ENCODE results near the gene ASB17.
"Not testable (repeated sequence)": the region's sequence is repeated elsewhere in the genome, so short reads cannot be mapped to it uniquely, and the experiment has no call there.

The ASB17 gene

DNA sequence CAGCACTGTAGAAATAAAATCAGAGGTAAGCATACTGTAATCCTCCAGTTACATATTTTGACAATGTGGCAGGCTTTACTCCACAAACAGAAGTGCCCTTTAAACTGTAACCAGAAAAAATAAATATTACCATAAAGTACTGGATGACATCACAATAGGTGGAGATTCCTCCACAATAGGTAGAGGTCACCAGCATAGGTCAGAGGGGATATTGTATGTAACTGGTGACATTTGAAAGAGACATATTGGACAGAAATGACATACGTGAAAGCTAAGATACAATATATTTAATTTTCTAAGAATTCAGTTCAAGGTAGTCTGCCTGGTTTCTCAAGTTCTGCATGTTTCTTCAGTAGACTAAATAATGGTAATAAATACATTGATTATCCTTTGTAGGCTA lies at the start of gene ASB17:
Gene ASB17 (minus strand): TSS at position 101 of the 400 bp plus-strand sequence. CDS start 113 bp downstream, outside the sequence.
- DNase-seq = no peak

DNA sequence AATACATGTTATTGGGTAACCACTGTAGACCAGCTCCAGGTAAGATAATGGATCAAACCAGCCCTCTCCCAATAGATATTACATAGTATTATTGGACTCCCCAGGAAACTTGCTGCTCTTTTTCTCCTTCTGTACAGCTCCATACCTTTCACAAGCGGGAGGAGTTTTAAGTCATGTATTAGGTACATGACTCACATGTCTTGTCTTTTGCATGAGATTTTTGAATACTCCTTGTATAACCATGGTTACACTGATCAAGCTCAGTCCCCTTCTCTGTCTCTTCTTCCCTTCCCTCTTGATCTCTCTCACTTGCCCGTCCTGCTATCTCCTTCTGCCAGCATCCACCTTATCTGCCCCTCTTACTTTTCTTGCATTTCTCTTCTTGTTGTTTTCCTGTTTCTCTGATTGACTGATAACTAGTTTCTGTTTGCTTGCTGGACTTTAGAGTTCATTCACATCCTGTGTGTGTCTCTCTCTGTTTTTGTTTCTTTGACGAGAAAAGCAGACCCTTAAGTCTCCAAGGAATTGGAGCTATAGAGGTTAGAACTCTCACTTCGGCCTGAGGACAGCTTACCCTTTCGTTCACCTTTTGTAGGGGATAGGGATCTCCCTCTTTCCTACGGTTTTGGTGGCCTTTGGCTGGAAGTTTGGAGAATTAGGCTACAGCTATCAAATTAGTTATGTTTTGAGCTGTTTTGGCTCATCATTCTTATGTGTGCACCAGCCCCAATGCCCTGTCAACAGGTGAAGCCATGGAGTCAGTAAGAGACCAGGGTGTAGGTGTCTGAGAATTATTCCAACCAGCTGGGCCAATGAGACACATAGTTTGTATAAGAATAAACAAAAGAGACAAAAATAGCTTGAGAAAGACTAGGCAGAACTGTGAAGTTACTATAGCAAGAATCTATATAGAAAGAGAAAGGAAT lies 49.0 kb upstream of the ASB17 start:
- DNase-seq = no peak

- no peak for DNase-seq
Observed at GRCh38 chr1:75970631-75971030, 38.4 kb upstream of the ASB17 start.

- no peak for DNase-seq
Observed at GRCh38 chr1:75969550-75969949, 37.3 kb upstream of the ASB17 start.

DNA sequence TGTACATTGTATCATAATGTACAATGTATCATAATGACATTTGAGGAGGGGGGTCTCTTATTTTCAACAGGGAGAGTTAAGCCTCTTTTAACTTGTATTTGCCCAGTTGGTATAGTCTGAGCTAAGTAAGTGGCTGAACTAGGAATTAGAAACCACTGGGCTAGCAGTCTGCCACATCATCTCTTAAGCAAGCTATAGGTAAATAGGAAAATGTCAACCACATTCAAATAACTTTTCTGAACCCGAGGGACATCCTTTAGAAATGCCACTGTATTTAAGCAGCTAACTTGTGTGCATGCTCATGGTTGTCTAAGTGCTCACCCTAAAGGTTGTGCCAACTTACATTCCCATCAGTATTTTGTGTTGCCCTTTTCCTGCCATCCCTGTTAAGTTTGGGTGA lies 35.5 kb upstream of the ASB17 start:
- no peak for DNase-seq

DNA sequence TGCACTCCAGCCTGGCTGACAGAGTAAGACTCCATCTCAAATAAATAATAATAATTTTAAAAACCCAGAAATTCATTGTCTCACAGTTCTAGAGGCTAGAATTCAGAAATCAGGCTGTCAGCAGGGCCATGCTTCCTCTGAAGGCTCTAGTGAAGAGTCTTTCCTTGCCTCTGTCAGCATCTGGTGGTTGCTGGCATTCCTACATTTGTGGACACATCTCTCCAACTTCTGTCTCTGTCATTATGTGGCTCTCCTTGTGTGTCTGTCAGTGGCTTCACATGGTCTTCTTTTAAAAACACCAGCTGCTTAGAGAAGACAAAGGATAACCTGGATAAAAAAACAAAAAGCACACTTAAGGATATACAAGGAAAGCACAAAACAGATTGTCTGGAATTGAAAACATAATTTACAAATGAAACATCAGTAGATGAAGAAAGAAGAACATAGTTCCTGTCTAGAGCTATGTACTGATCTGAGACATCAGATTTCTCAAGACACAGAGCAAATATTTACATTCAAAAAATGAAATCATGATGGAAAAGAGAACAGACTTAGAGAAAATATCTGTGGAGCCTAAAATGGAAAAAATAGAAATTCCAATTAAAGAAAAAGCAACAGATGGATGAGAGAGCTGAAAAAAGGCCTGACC lies 32.7 kb upstream of the ASB17 start:
- DNase-seq = no peak

GRCh38 chr1:75964110-75964759 lies 32.0 kb upstream of the ASB17 start:
- DNase-seq = not testable (repeated sequence)

- no peak for DNase-seq
Observed at GRCh38 chr1:75954586-75954985, 22.4 kb upstream of the ASB17 start.

DNA sequence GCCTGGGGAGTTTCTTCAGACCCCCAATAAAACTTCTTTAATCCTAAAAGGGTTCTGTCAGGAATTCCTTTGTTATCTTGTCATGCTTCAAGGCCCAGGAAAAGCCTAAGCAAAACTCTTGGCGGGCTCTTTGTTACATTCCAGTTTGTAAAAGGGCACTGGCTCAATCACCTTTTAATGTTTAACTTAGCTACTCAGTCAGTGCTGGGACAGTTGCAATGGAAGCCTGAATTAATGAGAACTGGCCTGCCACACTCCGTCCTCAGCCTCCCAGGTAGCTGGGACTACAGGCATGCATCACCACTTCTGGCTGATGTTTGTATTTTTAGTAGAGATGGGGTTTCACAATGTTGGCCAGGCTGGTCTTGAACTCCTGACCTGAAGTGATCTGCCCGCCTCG lies 21.3 kb upstream of the ASB17 start:
- no peak for DNase-seq

DNA sequence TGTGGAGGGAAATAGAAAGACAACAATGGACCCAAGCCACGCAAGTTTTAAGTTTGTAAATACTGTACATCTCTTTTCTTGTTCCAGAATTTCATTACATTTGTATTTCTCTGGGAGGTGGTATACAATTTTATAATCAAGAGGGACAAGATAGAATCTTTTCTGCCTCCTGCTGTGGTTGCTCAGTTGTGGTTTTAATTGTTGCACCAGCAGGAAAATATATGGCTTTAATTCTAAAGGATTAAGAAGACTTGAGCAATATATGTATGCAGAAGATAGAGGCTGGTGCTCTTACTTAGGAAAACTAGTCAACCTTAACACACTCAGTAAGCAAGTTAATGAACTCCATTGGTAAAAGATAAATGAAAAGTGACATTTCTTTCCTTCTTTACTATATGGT lies 19.8 kb upstream of the ASB17 start:
- DNase-seq = no peak

- no peak for DNase-seq
Observed at GRCh38 chr1:75950176-75950575, 18.0 kb upstream of the ASB17 start.

DNA sequence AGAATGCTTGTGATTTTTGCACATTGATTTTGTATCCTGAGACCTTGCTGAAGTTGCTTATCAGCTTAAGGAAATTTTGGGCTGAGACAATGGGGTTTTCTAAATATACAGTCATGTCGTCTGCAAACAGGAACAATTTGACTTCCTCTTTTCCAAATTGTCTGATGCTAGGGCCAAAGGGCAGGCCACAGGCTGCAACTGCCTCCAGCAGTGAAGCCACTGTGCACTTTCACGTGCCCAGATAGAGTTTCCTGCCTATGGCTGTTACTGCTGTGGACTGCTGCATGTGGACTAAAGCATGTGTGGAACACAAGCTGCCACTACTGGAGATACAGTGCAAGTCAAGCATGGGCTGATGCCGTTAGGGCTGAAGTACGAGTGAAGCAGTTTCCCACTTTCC lies 10.8 kb upstream of the ASB17 start:
- DNase-seq = peak in 1 of 56 donors; percentile 1

DNA sequence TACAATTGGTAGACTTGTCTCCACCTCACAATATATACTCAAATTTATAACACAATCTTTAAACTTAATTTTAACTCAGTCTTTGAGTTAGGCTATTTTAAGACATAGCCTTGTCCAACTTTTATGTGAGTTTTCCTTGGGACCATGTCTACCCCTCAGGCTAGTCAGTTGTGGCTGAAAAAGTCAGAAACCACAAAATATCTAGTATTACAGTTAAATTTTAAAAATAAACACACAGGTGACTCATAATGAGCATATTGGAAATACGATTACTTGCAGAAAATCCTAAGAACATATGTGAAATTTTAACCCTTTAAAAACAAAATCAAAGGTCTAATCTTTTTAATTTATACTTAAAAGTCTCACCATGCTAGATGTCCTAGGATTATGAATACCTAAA lies 4.8 kb upstream of the ASB17 start:
- DNase-seq = no peak

GRCh38 chr1:75922698-75923097 lies 9.5 kb downstream of the ASB17 start:
- no peak for DNase-seq

GRCh38 chr1:75916834-75917233 lies 15.4 kb downstream of the ASB17 start:
- DNase-seq = no peak

DNA sequence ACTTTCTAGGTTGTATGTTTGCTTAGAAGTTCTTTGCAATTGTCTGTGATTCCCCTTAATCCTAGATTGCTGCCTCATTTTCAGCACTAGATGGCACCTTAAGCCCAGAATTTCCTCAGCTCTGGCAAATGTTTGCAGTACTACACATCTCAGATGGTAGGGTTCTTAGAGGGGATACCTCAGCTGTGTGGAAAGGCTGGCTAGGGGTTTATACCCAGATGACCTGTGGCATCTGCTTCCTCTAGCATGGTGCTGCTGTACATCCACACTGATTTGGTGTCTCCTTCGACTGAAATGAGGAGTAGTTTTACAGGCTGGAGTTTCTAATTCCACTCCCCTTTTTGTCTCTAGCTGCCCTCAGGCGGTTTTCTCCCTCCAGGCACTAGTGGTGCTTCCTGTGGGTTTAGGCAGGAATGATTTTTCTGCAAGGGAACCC lies 23.5 kb downstream of the ASB17 start:
- peak in 8 of 56 donors; percentile 0 to 18 (median 2) for DNase-seq

DNA sequence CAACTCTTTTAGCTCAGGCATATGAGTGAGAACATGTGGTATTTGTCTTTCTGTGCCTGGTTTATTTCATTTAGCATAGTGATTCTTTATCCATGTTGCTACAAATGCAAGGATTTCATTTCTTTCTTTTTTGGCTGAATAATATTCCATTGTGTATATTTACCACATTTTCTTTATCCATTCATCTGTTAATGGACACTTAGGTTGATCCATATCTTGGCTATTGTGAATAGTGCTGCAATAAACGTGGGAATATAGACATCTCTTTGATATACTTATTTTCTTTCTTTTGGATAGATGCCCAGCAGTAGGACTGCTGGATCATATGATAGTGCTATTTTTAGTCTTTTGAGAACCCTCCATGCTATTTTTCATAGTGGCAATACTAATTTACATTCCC lies 30.8 kb downstream of the ASB17 start:
- DNase-seq = no peak

- no peak for DNase-seq
Observed at GRCh38 chr1:75884437-75884836, 47.8 kb downstream of the ASB17 start.

DNA sequence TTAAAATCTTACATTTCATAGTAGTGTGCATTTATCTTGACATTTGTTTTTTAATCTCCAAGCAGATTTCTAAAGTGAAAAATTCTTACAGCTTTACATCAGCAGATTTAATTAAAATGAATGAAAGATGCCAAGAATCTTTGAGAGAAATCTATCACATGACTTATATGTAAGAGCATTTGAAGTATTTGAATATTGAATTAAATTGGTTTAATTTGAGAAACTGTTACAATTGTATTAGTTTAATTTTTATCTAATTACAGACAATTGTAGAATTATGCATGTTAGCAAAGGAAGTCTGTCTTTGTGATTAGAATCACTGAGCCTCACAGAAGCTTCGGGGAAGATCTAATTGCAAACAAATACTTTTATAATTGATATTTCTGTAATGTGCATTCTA lies 52.2 kb downstream of the ASB17 start:
- DNase-seq = no peak

- DNase-seq = no peak
Observed at GRCh38 chr1:75870951-75871350, 61.3 kb downstream of the ASB17 start.

Measured in amygdala (tissue), 56 donors.